Right renal pelvis (tissue), 4 donors: ENCODE data around the gene ZCCHC24. TPM values are rescaled to one million over a fixed set of nuclear protein-coding genes. Genes with fewer than 3 reads are reported as not detected.

Experiments used
- DNase-seq, 4 donors: peaks; one replicate each; pipeline ENCODE4 v3.0.0-alpha.2; 2013; ENCODE audit warnings: low read depth in 4 of 4, low spot score in 3 of 4, missing footprints in 1 of 4
- polyA plus RNA-seq, 4 donors: library from polyadenylated mRNA; unstranded; fragments of 120-200 nt; gene quantifications; one replicate each; pipeline ENCODE4 v1.2.1, GENCODE V29; 2013; ENCODE audit not compliant: insufficient read length in 4 of 4

ZCCHC24 gene
- polyA plus RNA-seq, 4 donors = 25.4 to 27.9 (median 26.1) TPM

- DNase-seq = no peak
Measured at GRCh38 chr10:79375321-79376077, 69.9 kb downstream of the ZCCHC24 start.

- peak; percentile 47 to 60 (median 54) for DNase-seq
Measured at GRCh38 chr10:79374312-79375191, 70.9 kb downstream of the ZCCHC24 start.

- no peak for DNase-seq
Measured at GRCh38 chr10:79372871-79373270, 72.6 kb downstream of the ZCCHC24 start.

- no peak for DNase-seq
Measured at GRCh38 chr10:79367426-79368189, 77.8 kb downstream of the ZCCHC24 start.

- no peak for DNase-seq
Measured at GRCh38 chr10:79361726-79362397, 83.6 kb downstream of the ZCCHC24 start.

GRCh38 chr10:79360499-79361342 is 84.7 kb downstream of the ZCCHC24 start:
- DNase-seq = no peak

GRCh38 chr10:79359816-79360498 is 85.5 kb downstream of the ZCCHC24 start:
- DNase-seq = no peak

- no peak for DNase-seq
Measured at GRCh38 chr10:79358811-79359210, 86.6 kb downstream of the ZCCHC24 start.

- no peak for DNase-seq
Measured at GRCh38 chr10:79357180-79357579, 88.2 kb downstream of the ZCCHC24 start.

- DNase-seq = no peak
Measured at GRCh38 chr10:79356104-79356503, 89.3 kb downstream of the ZCCHC24 start.

- DNase-seq = no peak
Measured at GRCh38 chr10:79355420-79356017, 89.9 kb downstream of the ZCCHC24 start.

GRCh38 chr10:79354615-79355014 is 90.8 kb downstream of the ZCCHC24 start:
- DNase-seq = no peak

GRCh38 chr10:79354141-79354540 is 91.3 kb downstream of the ZCCHC24 start:
- DNase-seq = no peak

GRCh38 chr10:79353726-79354125 is 91.7 kb downstream of the ZCCHC24 start:
- no peak for DNase-seq

- no peak for DNase-seq
Measured at GRCh38 chr10:79353000-79353406, 92.4 kb downstream of the ZCCHC24 start.

- no peak for DNase-seq
Measured at GRCh38 chr10:79352035-79352877, 93.2 kb downstream of the ZCCHC24 start.

- DNase-seq = no peak
Measured at GRCh38 chr10:79351332-79351731, 94.1 kb downstream of the ZCCHC24 start.
